ENCODE data around the gene CTIF.
A peak's percentile ranks its signal among the peaks of the same experiment; 100 is the strongest.

DNA sequence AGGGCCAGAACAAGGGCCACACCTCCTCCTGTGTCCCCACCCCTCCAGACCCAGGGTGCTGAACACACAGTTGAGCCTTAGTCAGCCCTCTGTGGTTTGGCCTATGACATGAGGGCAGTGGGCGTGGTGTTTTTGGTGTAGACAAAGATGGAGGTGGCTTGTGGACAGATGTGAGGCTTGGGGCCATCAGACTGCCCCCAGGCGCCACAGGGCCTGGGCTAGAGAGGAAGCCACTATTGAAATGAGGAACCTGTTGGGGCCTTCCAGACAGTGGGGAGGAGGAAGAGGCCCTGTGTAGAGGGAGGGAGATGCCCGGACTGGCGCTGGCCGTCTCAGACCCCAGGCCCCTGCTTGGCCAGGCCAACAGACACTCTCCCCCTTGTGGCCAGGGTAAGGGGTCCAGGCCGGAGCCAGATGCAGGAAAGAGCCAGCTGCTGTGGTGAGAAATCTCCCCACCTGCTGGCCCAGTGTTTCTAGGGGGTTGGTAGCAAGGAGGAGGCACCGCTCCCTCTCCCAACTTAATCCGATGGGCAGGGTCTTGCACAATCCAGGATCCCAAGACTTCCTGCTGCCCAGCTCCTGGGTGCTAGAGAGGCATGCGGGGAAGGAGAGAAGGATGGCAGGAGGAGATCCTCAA is 358.2 kb downstream of the CTIF start:
- TF ChIP-seq POLR2A (IDR thresholded peaks at IDR 0.05), result no peak
- TF ChIP-seq POLR2AphosphoS5 (IDR thresholded peaks at IDR 0.05), result no peak
- TF ChIP-seq, protein P1, sequence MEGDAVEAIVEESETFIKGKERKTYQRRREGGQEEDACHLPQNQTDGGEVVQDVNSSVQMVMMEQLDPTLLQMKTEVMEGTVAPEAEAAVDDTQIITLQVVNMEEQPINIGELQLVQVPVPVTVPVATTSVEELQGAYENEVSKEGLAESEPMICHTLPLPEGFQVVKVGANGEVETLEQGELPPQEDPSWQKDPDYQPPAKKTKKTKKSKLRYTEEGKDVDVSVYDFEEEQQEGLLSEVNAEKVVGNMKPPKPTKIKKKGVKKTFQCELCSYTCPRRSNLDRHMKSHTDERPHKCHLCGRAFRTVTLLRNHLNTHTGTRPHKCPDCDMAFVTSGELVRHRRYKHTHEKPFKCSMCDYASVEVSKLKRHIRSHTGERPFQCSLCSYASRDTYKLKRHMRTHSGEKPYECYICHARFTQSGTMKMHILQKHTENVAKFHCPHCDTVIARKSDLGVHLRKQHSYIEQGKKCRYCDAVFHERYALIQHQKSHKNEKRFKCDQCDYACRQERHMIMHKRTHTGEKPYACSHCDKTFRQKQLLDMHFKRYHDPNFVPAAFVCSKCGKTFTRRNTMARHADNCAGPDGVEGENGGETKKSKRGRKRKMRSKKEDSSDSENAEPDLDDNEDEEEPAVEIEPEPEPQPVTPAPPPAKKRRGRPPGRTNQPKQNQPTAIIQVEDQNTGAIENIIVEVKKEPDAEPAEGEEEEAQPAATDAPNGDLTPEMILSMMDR (IDR thresholded peaks at IDR 0.05 in 8 of 11, conservative IDR thresholded peaks at IDR 0.05 in 3 of 11), result peak in 2 of 11 experiments; percentile 13 to 34
